Measurements from ENCODE around the gene TNXB.

The TNXB gene

GRCh38 chr6:32089082-32089828, 19.9 kb downstream of the TNXB start:
- DNase-seq (ENCODE audit: low read depth): no peak
- H3K4me3 ChIP-seq (ENCODE audit: low read depth, low read length): no peak overlapping the region

- H3K4me3 ChIP-seq (ENCODE audit: low read depth, low read length): no peak overlapping the region
- no peak for DNase-seq (ENCODE audit: low read depth)
Measured at GRCh38 chr6:32088487-32089049, 20.6 kb downstream of the TNXB start.

GRCh38 chr6:32087574-32088486, 21.3 kb downstream of the TNXB start:
- no peak overlapping the region for H3K4me3 ChIP-seq (ENCODE audit: low read depth, low read length)
- DNase-seq (ENCODE audit: low read depth): no peak

GRCh38 chr6:32086661-32087573, 22.2 kb downstream of the TNXB start:
- DNase-seq (ENCODE audit: low read depth): peak; percentile 45
- H3K4me3 ChIP-seq (ENCODE audit: low read depth, low read length): no peak overlapping the region

- no peak overlapping the region for H3K4me3 ChIP-seq (ENCODE audit: low read depth, low read length)
Measured at GRCh38 chr6:32085759-32086459, 23.2 kb downstream of the TNXB start.

GRCh38 chr6:32084780-32085179, 24.4 kb downstream of the TNXB start:
- DNase-seq (ENCODE audit: low read depth): no peak
- no peak overlapping the region for H3K4me3 ChIP-seq (ENCODE audit: low read depth, low read length)

More at GRCh38 chr6:32085759-32086459, 23.2 kb downstream of the TNXB start:
- no peak for DNase-seq (ENCODE audit: low read depth)

GRCh38 chr6:32083812-32084768, 25.0 kb downstream of the TNXB start:
- DNase-seq (ENCODE audit: low read depth): no peak
- H3K4me3 ChIP-seq (ENCODE audit: low read depth, low read length): no peak overlapping the region

GRCh38 chr6:32082935-32083334, 26.2 kb downstream of the TNXB start:
- DNase-seq (ENCODE audit: low read depth): peak; percentile 35

GRCh38 chr6:32082478-32082877, 26.7 kb downstream of the TNXB start:
- no peak overlapping the region for H3K4me3 ChIP-seq (ENCODE audit: low read depth, low read length)
- no peak for DNase-seq (ENCODE audit: low read depth)

More at GRCh38 chr6:32082935-32083334, 26.2 kb downstream of the TNXB start:
- no peak overlapping the region for H3K4me3 ChIP-seq (ENCODE audit: low read depth, low read length)

GRCh38 chr6:32081168-32081990, 27.8 kb downstream of the TNXB start:
- peak; percentile 65 for DNase-seq (ENCODE audit: low read depth)
- H3K4me3 ChIP-seq (ENCODE audit: low read depth, low read length): no peak overlapping the region

- no peak for DNase-seq (ENCODE audit: low read depth)
- H3K4me3 ChIP-seq (ENCODE audit: low read depth, low read length): no peak overlapping the region
Measured at GRCh38 chr6:32079566-32080290, 29.4 kb downstream of the TNXB start.

GRCh38 chr6:32076321-32076809, 32.8 kb downstream of the TNXB start:
- no peak overlapping the region for H3K4me3 ChIP-seq (ENCODE audit: low read depth, low read length)
- peak; percentile 75 for DNase-seq (ENCODE audit: low read depth)

- no peak overlapping the region for H3K4me3 ChIP-seq (ENCODE audit: low read depth, low read length)
- no peak for DNase-seq (ENCODE audit: low read depth)
Measured at GRCh38 chr6:32075781-32076180, 33.4 kb downstream of the TNXB start.

- DNase-seq (ENCODE audit: low read depth): no peak
- H3K4me3 ChIP-seq (ENCODE audit: low read depth, low read length): no peak overlapping the region
Measured at GRCh38 chr6:32074996-32075532, 34.1 kb downstream of the TNXB start.

- no peak overlapping the region for H3K4me3 ChIP-seq (ENCODE audit: low read depth, low read length)
- no peak for DNase-seq (ENCODE audit: low read depth)
Measured at GRCh38 chr6:32073613-32074012, 35.5 kb downstream of the TNXB start.

GRCh38 chr6:32073101-32073500, 36.0 kb downstream of the TNXB start:
- DNase-seq (ENCODE audit: low read depth): no peak
- no peak overlapping the region for H3K4me3 ChIP-seq (ENCODE audit: low read depth, low read length)
